Lung (tissue), 12 donors: ENCODE results near the gene PALLD. TPM values are rescaled to one million over a fixed set of nuclear protein-coding genes. Genes with fewer than 3 reads are reported as not detected.

Source experiments
- ATAC-seq: fragments of 200-7000 bp; cut with Tn5 transposase; one replicate; pipeline ENCODE4 v1.9.1; 2020; ENCODE audit warnings: moderate number of reproducible peaks; ENCODE audit not compliant: insufficient read depth, low FRiP score
- DNase-seq, 3 donors: peaks; one replicate each; pipeline ENCODE4 v3.0.0-alpha.2; 2013 to 2017
- H3K27ac ChIP-seq, 2 donors: one replicate each; pipeline ENCODE4 v1.5.1; 2013; ENCODE audit warnings: mild to moderate bottlenecking in 2 of 2, moderate library complexity in 2 of 2, control low read depth in 1 of 2, inconsistent platforms in 1 of 2, low read depth in 1 of 2, low read length in 1 of 2
- H3K27me3 ChIP-seq, 3 donors: one replicate each; pipeline ENCODE4 v1.5.1; 2013; ENCODE audit warnings: low read length in 2 of 3; ENCODE audit not compliant: control insufficient read depth in 3 of 3, insufficient read depth in 3 of 3
- H3K36me3 ChIP-seq, 4 donors: one replicate each; pipeline ENCODE4 v1.5.1; 2013; ENCODE audit warnings: low read length in 4 of 4, mild to moderate bottlenecking in 1 of 4, moderate library complexity in 1 of 4; ENCODE audit not compliant: control insufficient read depth in 4 of 4, insufficient read depth in 4 of 4
- H3K4me1 ChIP-seq, 5 donors: one replicate each; pipeline ENCODE4 v1.5.1; 2013; ENCODE audit warnings: low read length in 5 of 5, mild to moderate bottlenecking in 2 of 5, moderate library complexity in 1 of 5; ENCODE audit not compliant: control insufficient read depth in 5 of 5, insufficient read depth in 5 of 5
- H3K4me3 ChIP-seq: one replicate; pipeline ENCODE4 v1.5.1; 2013; ENCODE audit warnings: mild to moderate bottlenecking, control low read depth, moderate library complexity
- H3K9ac ChIP-seq, 2 donors: one replicate each; pipeline ENCODE4 v1.5.1; 2013; ENCODE audit warnings: low read length in 2 of 2, control low read depth in 1 of 2; ENCODE audit not compliant: insufficient read depth in 1 of 2
- H3K9me3 ChIP-seq, 4 donors: one replicate each; pipeline ENCODE4 v1.5.1; 2013; ENCODE audit warnings: low read length in 3 of 4, mild to moderate bottlenecking in 1 of 4, moderate library complexity in 1 of 4; ENCODE audit not compliant: control insufficient read depth in 4 of 4, insufficient read depth in 3 of 4
- WGBS, 2 donors: extraction: QIAGEN DNeasy Blood & Tissue Kit; methylation state at CpG; one replicate each; pipeline ENCODE4 v1.1.7; 2013; 5-methylcytosine and 5-hydroxymethylcytosine counted together
- polyA plus RNA-seq, 2 donors: library from polyadenylated mRNA; stranded (reverse); fragments of 200-250 nt; gene quantifications; one replicate each; pipeline ENCODE4 v1.2.1, GENCODE V29; 2013
- total RNA-seq, 2 donors: library from RNA; depleted of rRNA in 1 of 2; stranded (reverse); fragments of >200 nt in 1 of 2; gene quantifications; one replicate each; pipeline ENCODE4 v1.2.1, GENCODE V29; 2014 to 2021
- TF ChIP-seq, protein P1 (sequence below): IDR thresholded peaks from 2 replicates; pipeline ENCODE4 v1.5.1; 2012; ENCODE audit warnings: mild to moderate bottlenecking; ENCODE audit errors: control extremely low read depth, extremely low read depth
- donor health status: control.
- donor health status: control.
- donor health status: Bipolar disorder and iron deficiency.
- donor health status: healthy.
- donor health status: DM: yes; HTN: yes; CAD: no.

Gene PALLD
- total and polyA plus RNA-seq, 4 donors = 20.7 to 139 (median 63.0) TPM

DNA sequence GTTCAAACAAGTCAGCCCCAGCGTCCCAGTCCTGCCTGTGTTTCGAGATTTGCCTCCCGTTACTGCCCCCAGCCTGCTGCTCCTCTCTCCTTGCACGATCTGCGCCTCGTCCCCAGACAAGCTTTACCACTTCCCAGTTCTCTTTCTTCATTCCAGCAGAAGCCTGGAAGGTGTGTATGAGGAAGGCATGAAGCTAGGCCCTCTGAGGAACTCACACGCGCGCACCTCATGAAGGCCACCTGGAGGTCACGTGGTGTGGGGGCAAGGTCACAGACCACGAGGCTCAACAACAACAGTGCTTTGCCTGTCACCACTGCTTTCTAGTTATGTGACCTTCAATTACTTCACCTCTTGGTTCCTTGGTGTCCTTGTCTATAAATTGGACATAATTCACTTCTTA lies 181.0 kb downstream of the PALLD start:
- peaks cover 0 to under 1% (median 0%) of the 10 kb centered on the region in 4 donors for H3K36me3 ChIP-seq
- 94 to 95% methylated on average over 11 of the region's 11 CpGs for WGBS, 2 donors
- H3K27me3 ChIP-seq = no peaks in the 10 kb centered on the region
- DNase-seq (no peak), ATAC-seq (no peak)
- H3K9ac ChIP-seq = no peak overlapping the region
- H3K9me3 ChIP-seq = no peaks in the 10 kb centered on the region
- TF ChIP-seq, protein P1, sequence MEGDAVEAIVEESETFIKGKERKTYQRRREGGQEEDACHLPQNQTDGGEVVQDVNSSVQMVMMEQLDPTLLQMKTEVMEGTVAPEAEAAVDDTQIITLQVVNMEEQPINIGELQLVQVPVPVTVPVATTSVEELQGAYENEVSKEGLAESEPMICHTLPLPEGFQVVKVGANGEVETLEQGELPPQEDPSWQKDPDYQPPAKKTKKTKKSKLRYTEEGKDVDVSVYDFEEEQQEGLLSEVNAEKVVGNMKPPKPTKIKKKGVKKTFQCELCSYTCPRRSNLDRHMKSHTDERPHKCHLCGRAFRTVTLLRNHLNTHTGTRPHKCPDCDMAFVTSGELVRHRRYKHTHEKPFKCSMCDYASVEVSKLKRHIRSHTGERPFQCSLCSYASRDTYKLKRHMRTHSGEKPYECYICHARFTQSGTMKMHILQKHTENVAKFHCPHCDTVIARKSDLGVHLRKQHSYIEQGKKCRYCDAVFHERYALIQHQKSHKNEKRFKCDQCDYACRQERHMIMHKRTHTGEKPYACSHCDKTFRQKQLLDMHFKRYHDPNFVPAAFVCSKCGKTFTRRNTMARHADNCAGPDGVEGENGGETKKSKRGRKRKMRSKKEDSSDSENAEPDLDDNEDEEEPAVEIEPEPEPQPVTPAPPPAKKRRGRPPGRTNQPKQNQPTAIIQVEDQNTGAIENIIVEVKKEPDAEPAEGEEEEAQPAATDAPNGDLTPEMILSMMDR = no peak
- no peak overlapping the region for H3K4me3 ChIP-seq
- H3K4me1 ChIP-seq = peaks cover 0 to 14% (median 2%) of the 10 kb centered on the region in 5 donors
- no peak overlapping the region for H3K27ac ChIP-seq

GRCh38 chr4:168678751-168679366 lies 182.0 kb downstream of the PALLD start:
- Histone ChIP-seq H3K27me3 (no peaks in the 10 kb centered on the region), H3K4me3 (no peak overlapping the region), H3K9me3 (no peaks in the 10 kb centered on the region), H3K36me3 (peaks cover 0 to 2% (median 0%) of the 10 kb centered on the region in 4 donors), H3K4me1 (peaks cover 0 to 20% (median 2%) of the 10 kb centered on the region in 5 donors), H3K27ac (no peak overlapping the region), H3K9ac (no peak overlapping the region)
- ATAC-seq (no peak), DNase-seq (no peak)
- 94 to 95% methylated on average over 8 of the region's 8 CpGs for WGBS, 2 donors
- TF ChIP-seq, protein P1 = no peak

DNA sequence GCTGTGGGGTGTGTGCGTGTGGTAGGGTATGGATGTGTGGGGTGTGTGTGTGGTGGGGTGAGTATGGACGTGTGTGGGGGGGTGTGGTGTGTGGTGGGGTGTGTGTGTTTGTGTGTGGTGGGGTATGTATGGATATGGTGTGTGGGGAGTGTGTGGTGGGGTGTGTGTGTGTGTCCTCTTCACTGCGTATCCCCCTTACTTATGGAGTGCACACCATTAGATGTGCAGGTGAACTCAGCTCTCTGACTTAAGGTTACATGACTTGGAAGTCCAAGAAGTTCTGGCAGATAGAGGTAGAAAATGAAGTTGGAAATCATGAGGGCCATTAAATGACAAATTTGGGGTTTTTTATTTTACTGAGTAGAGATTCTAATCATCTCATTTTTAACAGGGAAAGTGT lies 182.5 kb downstream of the PALLD start:
- no peak overlapping the region for H3K9ac ChIP-seq
- no peaks in the 10 kb centered on the region for H3K27me3 ChIP-seq
- TF ChIP-seq, protein P1 = no peak
- no peaks in the 10 kb centered on the region for H3K9me3 ChIP-seq
- H3K27ac ChIP-seq = no peak overlapping the region
- H3K36me3 ChIP-seq = peaks cover 0 to 2% (median 0%) of the 10 kb centered on the region in 4 donors
- ATAC-seq (no peak), DNase-seq (no peak)
- H3K4me3 ChIP-seq = no peak overlapping the region
- 94 to 98% methylated on average over 3 of the region's 3 CpGs for WGBS, 2 donors
- peaks cover 0 to 15% (median 0%) of the 10 kb centered on the region in 5 donors for H3K4me1 ChIP-seq

- H3K27ac ChIP-seq = no peak overlapping the region
- no peak overlapping the region for H3K4me3 ChIP-seq
- H3K4me1 ChIP-seq = peaks cover 0 to 11% (median 0%) of the 10 kb centered on the region in 5 donors
- no peak for DNase-seq
- 93 to 94% methylated on average over 4 of the region's 4 CpGs for WGBS, 2 donors
- no peak overlapping the region for H3K9ac ChIP-seq
- H3K9me3 ChIP-seq = no peaks in the 10 kb centered on the region
- no peaks in the 10 kb centered on the region for H3K27me3 ChIP-seq
- H3K36me3 ChIP-seq = peaks cover 0 to 5% (median 0%) of the 10 kb centered on the region in 4 donors
- ATAC-seq = no peak
- TF ChIP-seq, protein P1 = no peak
Measured at GRCh38 chr4:168679819-168680218, 183.0 kb downstream of the PALLD start.
